SK-N-SH treated with all-trans-retinoic acid at 6 μM for 48 hours (cell line): ENCODE data around the gene GABBR2.
A peak's percentile ranks its signal among the peaks of the same experiment; 100 is the strongest.
"Not testable (repeated sequence)": the region's sequence is repeated elsewhere in the genome, so short reads cannot be mapped to it uniquely, and the experiment has no call there.

Experiments
- ATAC-seq: fragments of 200-7000 bp; cut with Tn5 transposase; 3 replicates; pipeline ENCODE4 v1.9.1; 2020; ENCODE audit warnings: mild to moderate bottlenecking, moderate library complexity
- ARNTL ChIP-seq: fragments of 450-650 bp; formaldehyde crosslinking; IDR thresholded peaks from 2 replicates; pipeline ENCODE4 v1.5.0; 2020; ENCODE audit warnings: low read depth, mild to moderate bottlenecking, moderate library complexity, borderline replicate concordance
- BACH2 ChIP-seq: fragments of 250-450 bp; sonication (Bioruptor Pico); IDR thresholded peaks from 2 replicates; pipeline ENCODE4 v1.9.0; 2021; ENCODE audit warnings: mild to moderate bottlenecking, borderline replicate concordance
- ESRRG ChIP-seq: fragments of 250-450 bp; sonication (Bioruptor Pico); IDR thresholded peaks from 2 replicates; pipeline ENCODE4 v1.6.1; 2021; ENCODE audit warnings: mild to moderate bottlenecking
- GLIS3 ChIP-seq: fragments of 250-450 bp; sonication (Bioruptor Pico); IDR thresholded peaks from 2 replicates; pipeline ENCODE4 v1.5.0; 2020; ENCODE audit warnings: mild to moderate bottlenecking, moderate library complexity
- ISL1 ChIP-seq: fragments of 250-450 bp; sonication (Bioruptor Pico); IDR thresholded peaks from 2 replicates; pipeline ENCODE4 v2.1.2; 2022; ENCODE audit warnings: mild to moderate bottlenecking, moderate library complexity
- OSR1 ChIP-seq: fragments of 250-450 bp; sonication (Bioruptor Pico); IDR thresholded peaks from 2 replicates; pipeline ENCODE4 v1.8.0; 2022; ENCODE audit warnings: moderate library complexity, mild to moderate bottlenecking, inconsistent platforms
- RARB ChIP-seq: fragments of 250-450 bp; sonication (Bioruptor Pico); IDR thresholded peaks from 2 replicates; pipeline ENCODE4 v1.8.0; 2021; ENCODE audit warnings: mild to moderate bottlenecking, moderate library complexity
- SNAI2 ChIP-seq: fragments of 250-450 bp; sonication (Bioruptor Pico); IDR thresholded peaks from 2 replicates; pipeline ENCODE4 v1.5.0; 2020; ENCODE audit warnings: mild to moderate bottlenecking, moderate library complexity
- TCF4 ChIP-seq: fragments of 250-450 bp; sonication (Bioruptor Pico); IDR thresholded peaks from 2 replicates; pipeline ENCODE4 v1.8.0; 2021; ENCODE audit warnings: mild to moderate bottlenecking, moderate library complexity, borderline replicate concordance
- TOX ChIP-seq: fragments of 250-450 bp; sonication (Bioruptor Pico); IDR thresholded peaks from 2 replicates; pipeline ENCODE4 v1.8.0; 2021; ENCODE audit warnings: mild to moderate bottlenecking, moderate library complexity, borderline replicate concordance
- ZC3H10 ChIP-seq: fragments of 250-450 bp; sonication (Bioruptor Pico); IDR thresholded peaks from 2 replicates; pipeline ENCODE4 v1.5.1; 2021; ENCODE audit warnings: mild to moderate bottlenecking, moderate library complexity
- ZFP3 ChIP-seq: fragments of 250-450 bp; sonication (Bioruptor Pico); IDR thresholded peaks from 2 replicates; pipeline ENCODE4 v1.5.0; 2020; ENCODE audit warnings: mild to moderate bottlenecking, moderate library complexity
- ZFP30 ChIP-seq: fragments of 450-650 bp; formaldehyde crosslinking; IDR thresholded peaks from 2 replicates; pipeline ENCODE4 v1.5.0; 2022; ENCODE audit warnings: mild to moderate bottlenecking, moderate library complexity
- ZNF565 ChIP-seq: fragments of 450-650 bp; formaldehyde crosslinking; conservative IDR thresholded peaks from 2 replicates; pipeline ENCODE4 v1.5.0; 2020; ENCODE audit warnings: low read depth, mild to moderate bottlenecking, moderate library complexity
- ZNF70 ChIP-seq: fragments of 450-650 bp; formaldehyde crosslinking; IDR thresholded peaks from 2 replicates; pipeline ENCODE4 v1.5.0; 2020; ENCODE audit warnings: mild to moderate bottlenecking, moderate library complexity
- ZNF8 ChIP-seq: fragments of 450-650 bp; formaldehyde crosslinking; IDR thresholded peaks from 2 replicates; pipeline ENCODE4 v1.5.0; 2020; ENCODE audit warnings: mild to moderate bottlenecking, moderate library complexity
- TF ChIP-seq, protein P1 (sequence below): fragments of 250-450 bp; sonication (Bioruptor Pico); IDR thresholded peaks from 2 replicates; pipeline ENCODE4 v1.5.1; 2021; ENCODE audit warnings: mild to moderate bottlenecking, moderate library complexity
- TF ChIP-seq, protein P2 (sequence below): fragments of 250-450 bp; sonication (Bioruptor Pico); IDR thresholded peaks from 2 replicates; pipeline ENCODE4 v1.5.1; 2020; ENCODE audit warnings: low read depth, mild to moderate bottlenecking, moderate library complexity
- TF ChIP-seq, protein P3 (sequence below): fragments of 250-450 bp; sonication (Bioruptor Pico); IDR thresholded peaks from 2 replicates; pipeline ENCODE4 v1.8.0; 2021; ENCODE audit warnings: low read depth, mild to moderate bottlenecking, moderate library complexity, borderline replicate concordance
- TF ChIP-seq, protein P4 (sequence below): fragments of 250-450 bp; sonication (Bioruptor Pico); IDR thresholded peaks from 2 replicates; pipeline ENCODE4 v1.8.0; 2020; ENCODE audit warnings: mild to moderate bottlenecking, moderate library complexity, borderline replicate concordance

GABBR2 gene

DNA sequence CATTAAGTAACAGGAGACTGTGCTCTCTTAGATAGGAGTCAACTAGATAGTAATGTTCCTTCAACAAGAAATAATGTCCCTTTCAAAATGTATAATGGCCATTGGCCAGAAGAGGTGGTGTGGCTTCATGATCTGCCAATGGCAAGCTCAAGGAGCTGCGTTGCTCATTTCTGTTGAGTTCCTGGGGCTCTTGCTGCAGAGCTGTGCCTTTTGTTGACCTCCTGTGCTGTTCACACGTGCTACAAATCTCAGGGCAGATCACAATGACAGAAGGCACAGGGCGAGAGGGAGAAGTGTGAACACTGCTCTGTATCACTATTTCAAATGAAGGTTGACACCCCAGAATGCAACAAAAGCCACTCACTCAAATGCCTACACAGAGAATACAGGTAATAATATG, 437.3 kb downstream of the GABBR2 start:
- no peak for ATAC-seq
- no peak for TF ChIP-seq ZC3H10 (CRISPR knock-in tag)
- TF ChIP-seq ZFP30, result no peak
- no peak for TF ChIP-seq ARNTL
- no peak for TF ChIP-seq GLIS3 (CRISPR knock-in tag)
- no peak for TF ChIP-seq TCF4 (CRISPR knock-in tag)
- TF ChIP-seq ZNF8 (CRISPR knock-in tag), result no peak
- TF ChIP-seq, all 23 proteins: peak for 0

DNA sequence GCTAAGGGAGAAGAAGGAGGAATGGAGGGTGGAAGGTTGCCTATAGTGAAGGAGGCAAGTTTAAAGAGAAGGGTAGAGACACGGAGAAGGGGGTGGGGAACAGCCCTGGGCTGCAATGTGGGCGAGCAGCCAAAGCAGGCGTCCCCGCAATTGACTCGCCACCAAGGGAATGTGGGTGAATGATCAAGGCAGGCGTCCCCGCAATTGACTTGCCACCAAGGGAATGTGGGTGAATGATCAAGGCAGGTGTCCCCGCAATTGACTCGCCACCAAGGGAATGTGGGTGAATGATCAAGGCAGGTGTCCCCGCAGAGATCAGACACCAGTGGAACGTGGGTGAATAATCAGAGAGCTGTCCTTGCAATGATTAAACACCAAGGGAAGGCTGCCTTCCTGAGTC, 438.5 kb downstream of the GABBR2 start:
- not testable (repeated sequence) for ATAC-seq

DNA sequence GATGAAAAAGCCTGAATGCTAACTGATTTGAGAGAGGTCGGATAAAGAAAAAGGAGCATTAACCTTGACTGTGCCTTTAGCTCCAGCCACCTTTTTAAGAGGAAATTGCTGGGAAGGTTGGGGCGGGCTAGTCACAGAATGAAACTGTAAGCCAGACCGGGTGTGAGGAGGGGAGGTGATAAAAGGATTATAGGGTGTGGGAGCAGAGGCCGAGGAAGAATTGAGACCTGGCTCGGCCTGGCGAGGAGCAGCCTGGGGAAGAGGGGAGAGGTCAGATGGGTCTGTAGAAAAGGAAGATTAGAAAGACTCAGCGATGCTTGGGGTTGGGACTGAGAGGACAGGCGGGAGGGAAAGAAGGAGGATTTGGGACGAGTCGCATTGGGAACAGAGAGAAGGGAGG, 439.1 kb downstream of the GABBR2 start:
- not testable (repeated sequence) for ATAC-seq

DNA sequence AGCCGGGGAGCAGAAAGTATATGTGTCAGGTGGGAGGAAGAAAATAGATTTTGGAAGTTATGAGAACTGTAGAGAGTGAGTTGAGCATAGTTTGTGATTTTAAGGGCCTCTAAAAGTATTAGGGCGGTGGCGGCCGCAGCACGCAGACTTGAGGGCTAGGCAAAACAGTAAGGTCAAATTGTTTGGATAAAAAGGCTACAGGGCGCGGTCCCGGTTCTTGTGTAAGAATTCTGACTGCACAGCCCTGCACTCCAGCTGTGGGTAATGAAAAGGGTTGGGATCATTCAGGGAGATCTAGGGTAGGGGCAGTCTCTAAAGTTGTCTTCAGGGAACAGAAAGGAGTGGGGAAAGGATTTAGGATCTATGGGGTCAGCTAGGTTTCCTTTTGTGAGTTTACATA, 441.2 kb downstream of the GABBR2 start:
- not testable (repeated sequence) for ATAC-seq

DNA sequence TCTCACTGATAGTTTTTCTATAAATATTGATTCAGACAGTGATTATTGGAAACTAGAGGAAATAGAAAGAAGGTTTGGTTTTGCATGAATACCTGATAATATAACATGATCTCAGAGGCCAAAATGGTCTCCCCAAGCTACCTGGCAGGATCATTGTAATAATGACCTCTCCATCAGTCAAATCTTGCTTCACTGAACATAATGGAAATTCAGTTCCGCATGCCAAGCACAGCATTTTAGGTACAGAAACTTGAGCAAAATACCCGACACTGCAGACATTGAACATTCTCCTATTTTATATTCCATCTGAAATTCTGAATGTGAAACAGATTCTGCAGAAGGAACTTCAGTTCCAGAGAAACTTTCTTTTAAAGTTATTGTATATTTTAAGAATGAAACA, 444.2 kb downstream of the GABBR2 start:
- TF ChIP-seq, protein P1, sequence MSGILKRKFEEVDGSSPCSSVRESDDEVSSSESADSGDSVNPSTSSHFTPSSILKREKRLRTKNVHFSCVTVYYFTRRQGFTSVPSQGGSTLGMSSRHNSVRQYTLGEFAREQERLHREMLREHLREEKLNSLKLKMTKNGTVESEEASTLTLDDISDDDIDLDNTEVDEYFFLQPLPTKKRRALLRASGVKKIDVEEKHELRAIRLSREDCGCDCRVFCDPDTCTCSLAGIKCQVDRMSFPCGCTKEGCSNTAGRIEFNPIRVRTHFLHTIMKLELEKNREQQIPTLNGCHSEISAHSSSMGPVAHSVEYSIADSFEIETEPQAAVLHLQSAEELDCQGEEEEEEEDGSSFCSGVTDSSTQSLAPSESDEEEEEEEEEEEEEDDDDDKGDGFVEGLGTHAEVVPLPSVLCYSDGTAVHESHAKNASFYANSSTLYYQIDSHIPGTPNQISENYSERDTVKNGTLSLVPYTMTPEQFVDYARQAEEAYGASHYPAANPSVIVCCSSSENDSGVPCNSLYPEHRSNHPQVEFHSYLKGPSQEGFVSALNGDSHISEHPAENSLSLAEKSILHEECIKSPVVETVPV (CRISPR knock-in tag), result no peak
- TF ChIP-seq ZNF565 (no peak), BACH2 (CRISPR knock-in tag) (no peak), ARNTL (no peak), TCF4 (CRISPR knock-in tag) (no peak)
- no peak for ATAC-seq

DNA sequence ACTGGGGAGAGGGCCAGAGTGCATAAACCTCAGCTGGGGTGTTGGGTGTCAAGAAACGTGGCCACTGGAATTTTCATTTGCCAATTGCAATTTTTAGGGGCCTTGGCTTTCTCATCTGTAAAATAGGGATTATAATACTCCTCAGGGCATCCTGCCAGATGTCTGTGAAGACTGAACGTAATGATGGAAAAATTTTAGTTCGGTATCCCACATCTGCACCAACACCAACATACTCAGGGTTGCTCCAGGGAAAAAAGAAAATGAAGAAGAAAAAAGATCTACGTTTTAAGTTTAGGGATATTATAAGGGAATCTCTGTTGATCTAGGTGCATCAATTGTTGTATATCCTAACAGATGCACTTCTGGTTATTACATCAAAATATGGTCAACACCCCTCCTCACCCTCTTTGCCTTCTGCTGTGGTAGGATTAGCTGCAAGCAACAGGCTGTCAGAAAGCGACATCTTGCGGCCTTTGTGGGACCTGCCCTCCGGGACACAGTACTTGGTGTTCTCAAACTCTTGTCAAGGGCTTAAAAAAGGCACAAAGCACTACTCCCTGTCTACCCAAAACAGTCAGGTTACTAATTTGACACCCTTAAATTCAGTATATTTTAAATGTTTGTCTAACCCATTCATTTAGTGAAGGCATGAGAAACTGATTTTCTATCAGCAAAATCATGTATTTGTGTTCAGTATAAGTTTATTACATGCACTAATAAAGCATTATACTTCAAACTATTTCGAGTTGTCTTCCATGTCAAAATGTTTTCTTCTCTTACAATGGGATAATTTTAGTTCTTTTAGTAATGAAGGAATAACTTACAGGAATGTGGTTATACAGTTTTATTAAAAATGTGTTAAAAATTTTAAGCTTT, 445.0 kb downstream of the GABBR2 start:
- peak; percentile 100 for ATAC-seq
- TF ChIP-seq, protein P1 (CRISPR knock-in tag), result no peak
- TF ChIP-seq, protein P2, sequence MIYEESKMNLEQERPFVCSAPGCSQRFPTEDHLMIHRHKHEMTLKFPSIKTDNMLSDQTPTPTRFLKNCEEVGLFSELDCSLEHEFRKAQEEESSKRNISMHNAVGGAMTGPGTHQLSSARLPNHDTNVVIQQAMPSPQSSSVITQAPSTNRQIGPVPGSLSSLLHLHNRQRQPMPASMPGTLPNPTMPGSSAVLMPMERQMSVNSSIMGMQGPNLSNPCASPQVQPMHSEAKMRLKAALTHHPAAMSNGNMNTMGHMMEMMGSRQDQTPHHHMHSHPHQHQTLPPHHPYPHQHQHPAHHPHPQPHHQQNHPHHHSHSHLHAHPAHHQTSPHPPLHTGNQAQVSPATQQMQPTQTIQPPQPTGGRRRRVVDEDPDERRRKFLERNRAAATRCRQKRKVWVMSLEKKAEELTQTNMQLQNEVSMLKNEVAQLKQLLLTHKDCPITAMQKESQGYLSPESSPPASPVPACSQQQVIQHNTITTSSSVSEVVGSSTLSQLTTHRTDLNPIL, result no peak
- no peak for TF ChIP-seq RARB
- no peak for TF ChIP-seq ZNF565
- no peak for TF ChIP-seq ARNTL
- TF ChIP-seq ZNF8 (CRISPR knock-in tag), result no peak
- TF ChIP-seq ZNF70 (CRISPR knock-in tag), result no peak
- TF ChIP-seq ZC3H10 (CRISPR knock-in tag), result no peak
- TF ChIP-seq ZFP30, result no peak
- no peak for TF ChIP-seq OSR1 (CRISPR knock-in tag)
- TF ChIP-seq ESRRG (CRISPR knock-in tag), result no peak
- TF ChIP-seq ISL1 (CRISPR knock-in tag), result no peak
- TF ChIP-seq, protein P3, sequence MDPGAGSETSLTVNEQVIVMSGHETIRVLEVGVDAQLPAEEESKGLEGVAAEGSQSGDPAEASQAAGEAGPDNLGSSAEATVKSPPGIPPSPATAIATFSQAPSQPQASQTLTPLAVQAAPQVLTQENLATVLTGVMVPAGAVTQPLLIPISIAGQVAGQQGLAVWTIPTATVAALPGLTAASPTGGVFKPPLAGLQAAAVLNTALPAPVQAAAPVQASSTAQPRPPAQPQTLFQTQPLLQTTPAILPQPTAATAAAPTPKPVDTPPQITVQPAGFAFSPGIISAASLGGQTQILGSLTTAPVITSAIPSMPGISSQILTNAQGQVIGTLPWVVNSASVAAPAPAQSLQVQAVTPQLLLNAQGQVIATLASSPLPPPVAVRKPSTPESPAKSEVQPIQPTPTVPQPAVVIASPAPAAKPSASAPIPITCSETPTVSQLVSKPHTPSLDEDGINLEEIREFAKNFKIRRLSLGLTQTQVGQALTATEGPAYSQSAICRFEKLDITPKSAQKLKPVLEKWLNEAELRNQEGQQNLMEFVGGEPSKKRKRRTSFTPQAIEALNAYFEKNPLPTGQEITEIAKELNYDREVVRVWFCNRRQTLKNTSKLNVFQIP, result no peak
- TF ChIP-seq ZFP3, result no peak
- no peak for TF ChIP-seq TCF4 (CRISPR knock-in tag)
- no peak for TF ChIP-seq TOX (CRISPR knock-in tag)
- TF ChIP-seq GLIS3 (CRISPR knock-in tag), result no peak
- no peak for TF ChIP-seq SNAI2
- TF ChIP-seq, protein P4, sequence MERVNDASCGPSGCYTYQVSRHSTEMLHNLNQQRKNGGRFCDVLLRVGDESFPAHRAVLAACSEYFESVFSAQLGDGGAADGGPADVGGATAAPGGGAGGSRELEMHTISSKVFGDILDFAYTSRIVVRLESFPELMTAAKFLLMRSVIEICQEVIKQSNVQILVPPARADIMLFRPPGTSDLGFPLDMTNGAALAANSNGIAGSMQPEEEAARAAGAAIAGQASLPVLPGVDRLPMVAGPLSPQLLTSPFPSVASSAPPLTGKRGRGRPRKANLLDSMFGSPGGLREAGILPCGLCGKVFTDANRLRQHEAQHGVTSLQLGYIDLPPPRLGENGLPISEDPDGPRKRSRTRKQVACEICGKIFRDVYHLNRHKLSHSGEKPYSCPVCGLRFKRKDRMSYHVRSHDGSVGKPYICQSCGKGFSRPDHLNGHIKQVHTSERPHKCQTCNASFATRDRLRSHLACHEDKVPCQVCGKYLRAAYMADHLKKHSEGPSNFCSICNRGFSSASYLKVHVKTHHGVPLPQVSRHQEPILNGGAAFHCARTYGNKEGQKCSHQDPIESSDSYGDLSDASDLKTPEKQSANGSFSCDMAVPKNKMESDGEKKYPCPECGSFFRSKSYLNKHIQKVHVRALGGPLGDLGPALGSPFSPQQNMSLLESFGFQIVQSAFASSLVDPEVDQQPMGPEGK (CRISPR knock-in tag), result no peak
